ENCODE measurements around the gene KRTAP4-6. TPM values are rescaled to one million over a fixed set of nuclear protein-coding genes. Genes with fewer than 3 reads are reported as not detected.
A peak's percentile ranks its signal among the peaks of the same experiment; 100 is the strongest.
"Not testable (repeated sequence)": the region's sequence is repeated elsewhere in the genome, so short reads cannot be mapped to it uniquely, and the experiment has no call there.

KRTAP4-6 gene
- not detected for total RNA-seq
- polyA plus RNA-seq (ENCODE audit: insufficient read length in 6 of 6), result not detected
- long read RNA-seq, donor 1, result 0 reads
- long read RNA-seq, donor 2, result 0 reads
- long read RNA-seq, donor 3, result 0 reads
- long read RNA-seq, donor 4, result 0 reads
- long read RNA-seq, donor 5, result 0 reads
- long read RNA-seq, donor 6, result 0 reads
- long read RNA-seq, donor 7, result 0 reads
- long read RNA-seq, donor 8, result 0 reads
- long read RNA-seq, donor 9, result 0 reads
- long read RNA-seq, donor 10, result 0 reads
- long read RNA-seq, donor 11, result 0 reads
- long read RNA-seq, donor 12, result 0 reads

- no peaks in the 10 kb centered on the region for H3K4me1 ChIP-seq
- intact Hi-C loops (cut with DNase I), result no loop called here
- DNase-seq, result no peak
- no peaks in the 10 kb centered on the region for H3K36me3 ChIP-seq
- H3K4me3 ChIP-seq, result no peak within 1 kb of the TSS
- no peak for TF ChIP-seq CTCF (IDR thresholded peaks at IDR 0.05)
- H3K27ac ChIP-seq, result no peak within 1 kb of the TSS
- no peak for ATAC-seq
- no peaks in the 10 kb centered on the region for H3K27me3 ChIP-seq
- peaks cover 0 to 23% of the 10 kb centered on the region in 2 donors for H3K9me3 ChIP-seq
These were observed at the start of gene KRTAP4-6 for GRCh38 chr17:41140360-41141131. KRTAP4-6 (minus strand) TSS chr17:41140544; CDS start chr17:41140487, 57 bp downstream.

GRCh38 chr17:41189837-41190318, 49.5 kb upstream of the KRTAP4-6 start, which contains the start of gene KRTAP9-1:
KRTAP9-1 (plus strand) TSS chr17:41189887; CDS start chr17:41189887, 0 bp downstream.
- H3K27me3 ChIP-seq, result peaks cover 0 to 18% of the 10 kb centered on the region in 2 donors
- intact Hi-C loops (cut with DNase I); ATAC-seq; H3K4me3 ChIP-seq; DNase-seq; H3K36me3 ChIP-seq; H3K4me1 ChIP-seq; H3K9me3 ChIP-seq; H3K27ac ChIP-seq: not testable (repeated sequence)

GRCh38 chr17:41186872-41187271, 46.5 kb upstream of the KRTAP4-6 start:
- TF ChIP-seq CTCF (IDR thresholded peaks at IDR 0.05), result no peak
- intact Hi-C loops (cut with DNase I), result no loop called here
- Histone ChIP-seq H3K27me3 (peaks cover 0 to 18% of the 10 kb centered on the region in 2 donors), H3K9me3 (no peaks in the 10 kb centered on the region), H3K4me1 (no peaks in the 10 kb centered on the region), H3K4me3 (no peak overlapping the region), H3K36me3 (no peaks in the 10 kb centered on the region), H3K27ac (no peak overlapping the region)
- ATAC-seq, result no peak
- peak in 1 of 4 donors; percentile 43 for DNase-seq

GRCh38 chr17:41185001-41185400, 44.7 kb upstream of the KRTAP4-6 start:
- TF ChIP-seq CTCF (IDR thresholded peaks at IDR 0.05), result no peak
- ATAC-seq (no peak), DNase-seq (no peak)
- intact Hi-C loops (cut with DNase I), result no loop called here
- Histone ChIP-seq H3K27ac (no peak overlapping the region), H3K4me1 (no peaks in the 10 kb centered on the region), H3K4me3 (no peak overlapping the region), H3K27me3 (peaks cover 0 to 13% of the 10 kb centered on the region in 2 donors), H3K36me3 (no peaks in the 10 kb centered on the region), H3K9me3 (no peaks in the 10 kb centered on the region)

GRCh38 chr17:41184480-41184961, 44.2 kb upstream of the KRTAP4-6 start, which contains the start of gene KRTAP4-1:
KRTAP4-1 (minus strand) TSS chr17:41184911; CDS start chr17:41184854, 57 bp downstream.
- H3K36me3 ChIP-seq, result no peaks in the 10 kb centered on the region
- no peaks in the 10 kb centered on the region for H3K4me1 ChIP-seq
- no peak within 1 kb of the TSS for H3K27ac ChIP-seq
- intact Hi-C loops (cut with DNase I), result no loop called here
- H3K9me3 ChIP-seq, result no peaks in the 10 kb centered on the region
- DNase-seq, result peak in 1 of 4 donors; percentile 54
- no peak for TF ChIP-seq CTCF (IDR thresholded peaks at IDR 0.05)
- no peak for ATAC-seq
- H3K4me3 ChIP-seq, result no peak within 1 kb of the TSS
- peaks cover 0 to 9% of the 10 kb centered on the region in 2 donors for H3K27me3 ChIP-seq

Data from left lung (tissue), 14 donors.